ENCODE results near the gene ALDH3A1. TPM values are rescaled to one million over a fixed set of nuclear protein-coding genes. Genes with fewer than 3 reads are reported as not detected.

ALDH3A1 gene
- total RNA-seq, 2 experiments from 2014 or later: not detected

DNA sequence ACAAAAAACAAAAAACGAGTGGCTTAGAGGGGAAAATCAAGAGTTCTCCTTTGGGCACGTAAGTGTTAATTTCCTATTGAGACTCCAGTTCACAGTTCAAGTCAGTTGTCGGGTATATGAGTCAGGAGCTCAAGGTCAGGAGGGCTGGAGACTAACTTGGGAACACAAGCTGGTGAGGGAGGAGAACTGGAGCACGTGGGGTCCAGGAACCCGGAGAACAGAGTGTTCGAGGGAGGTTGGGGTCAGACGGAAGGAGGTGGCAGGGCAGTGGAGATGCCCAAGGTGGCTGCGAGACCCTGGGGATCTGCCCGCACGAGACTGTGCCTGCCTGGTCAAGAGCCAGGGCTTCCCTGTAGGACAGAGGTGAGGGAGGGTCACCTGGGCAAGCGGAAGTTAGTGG, 12.0 kb downstream of the ALDH3A1 start:
- no peaks in the 10 kb centered on the region for H3K36me3 Mint-ChIP-seq (ENCODE audit: low read depth)
- DNase-seq: no peak
- ChIA-PET CTCF (no interaction called here), POLR2A (no interaction called here)
- no peak for ATAC-seq
- H3K4me3 Mint-ChIP-seq: no peak overlapping the region
- H3K27ac Mint-ChIP-seq: no peak overlapping the region
- H3K27me3 Mint-ChIP-seq (ENCODE audit: low read depth): peaks cover 4% of the 10 kb centered on the region
- no peaks in the 10 kb centered on the region for H3K9me3 Mint-ChIP-seq (ENCODE audit: insufficient read depth)
- H3K4me1 Mint-ChIP-seq (ENCODE audit: low read depth): no peaks in the 10 kb centered on the region

- ATAC-seq (no peak), DNase-seq (no peak)
- no peaks in the 10 kb centered on the region for H3K36me3 Mint-ChIP-seq (ENCODE audit: low read depth)
- H3K9me3 Mint-ChIP-seq (ENCODE audit: insufficient read depth): no peaks in the 10 kb centered on the region
- peaks cover 4% of the 10 kb centered on the region for H3K27me3 Mint-ChIP-seq (ENCODE audit: low read depth)
- H3K4me1 Mint-ChIP-seq (ENCODE audit: low read depth): no peaks in the 10 kb centered on the region
- H3K4me3 Mint-ChIP-seq: no peak overlapping the region
- POLR2A ChIA-PET: no interaction called here
- no peak overlapping the region for H3K27ac Mint-ChIP-seq
- CTCF ChIA-PET: interaction anchor here (3.1 kb wide), 1 partner anchor 11 kb away, joined by 13 read pairs; no protein-coding TSS in a partner anchor
Measured at GRCh38 chr17:19733953-19734526, 14.1 kb downstream of the ALDH3A1 start.

DNA sequence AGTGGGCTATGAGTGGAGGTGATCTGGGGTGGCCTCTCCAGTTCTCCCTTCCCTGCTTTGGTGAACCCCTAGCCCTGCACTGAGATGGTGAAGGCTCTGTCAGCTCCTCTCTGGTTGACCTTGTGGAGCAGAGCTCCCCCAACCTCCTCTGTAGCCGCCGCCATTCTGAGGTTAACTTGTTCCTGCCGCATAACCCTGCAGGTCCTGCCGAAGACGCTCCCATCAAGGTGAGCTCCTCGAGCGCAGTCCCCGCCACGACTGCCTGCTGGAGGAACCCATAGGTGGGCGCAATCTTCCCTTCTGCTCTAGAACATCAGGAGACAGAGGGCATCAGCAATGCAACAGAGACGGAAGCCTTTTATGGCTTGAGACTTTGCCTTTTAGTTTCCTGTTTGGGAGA, 16.5 kb downstream of the ALDH3A1 start:
- DNase-seq (no peak), ATAC-seq (no peak)
- Mint-ChIP-seq H3K27me3 (ENCODE audit: low read depth) (peaks cover 4% of the 10 kb centered on the region), H3K9me3 (ENCODE audit: insufficient read depth) (no peaks in the 10 kb centered on the region), H3K4me3 (no peak overlapping the region), H3K36me3 (ENCODE audit: low read depth) (no peaks in the 10 kb centered on the region), H3K27ac (no peak overlapping the region), H3K4me1 (ENCODE audit: low read depth) (no peaks in the 10 kb centered on the region)
- ChIA-PET POLR2A (no interaction called here), CTCF (interaction anchor here (1.4 kb wide), 1 partner anchor 13 kb away, joined by 3 read pairs; no protein-coding TSS in a partner anchor)

- Mint-ChIP-seq H3K4me1 (ENCODE audit: low read depth) (no peaks in the 10 kb centered on the region), H3K27ac (no peak overlapping the region), H3K27me3 (ENCODE audit: low read depth) (peaks cover 4% of the 10 kb centered on the region), H3K36me3 (ENCODE audit: low read depth) (no peaks in the 10 kb centered on the region), H3K4me3 (no peak overlapping the region), H3K9me3 (ENCODE audit: insufficient read depth) (no peaks in the 10 kb centered on the region)
- ChIA-PET CTCF (interaction anchor here (1.4 kb wide), 1 partner anchor 14 kb away, joined by 3 read pairs; no protein-coding TSS in a partner anchor), POLR2A (no interaction called here)
- no peak for ATAC-seq
- no peak for DNase-seq
Measured at GRCh38 chr17:19730843-19731242, 17.3 kb downstream of the ALDH3A1 start.

GRCh38 chr17:19729900-19730299, 18.2 kb downstream of the ALDH3A1 start:
- Mint-ChIP-seq H3K27ac (no peak overlapping the region), H3K4me3 (no peak overlapping the region), H3K27me3 (ENCODE audit: low read depth) (peaks cover 4% of the 10 kb centered on the region), H3K4me1 (ENCODE audit: low read depth) (peaks cover 5% of the 10 kb centered on the region), H3K9me3 (ENCODE audit: insufficient read depth) (no peaks in the 10 kb centered on the region), H3K36me3 (ENCODE audit: low read depth) (no peaks in the 10 kb centered on the region)
- ATAC-seq: no peak
- ChIA-PET CTCF (no interaction called here), POLR2A (no interaction called here)
- no peak for DNase-seq

GRCh38 chr17:19728084-19728495, 20.0 kb downstream of the ALDH3A1 start:
- DNase-seq: no peak
- no peak for ATAC-seq
- Mint-ChIP-seq H3K4me3 (no peak overlapping the region), H3K36me3 (ENCODE audit: low read depth) (no peaks in the 10 kb centered on the region), H3K27ac (no peak overlapping the region), H3K9me3 (ENCODE audit: insufficient read depth) (no peaks in the 10 kb centered on the region), H3K27me3 (ENCODE audit: low read depth) (no peaks in the 10 kb centered on the region), H3K4me1 (ENCODE audit: low read depth) (peaks cover 8% of the 10 kb centered on the region)
- CTCF ChIA-PET: interaction anchor here (2.0 kb wide), 1 partner anchor 17 kb away, joined by 16 read pairs; no protein-coding TSS in a partner anchor
- POLR2A ChIA-PET: no interaction called here

- POLR2A ChIA-PET: no interaction called here
- no peaks in the 10 kb centered on the region for H3K27me3 Mint-ChIP-seq (ENCODE audit: low read depth)
- H3K36me3 Mint-ChIP-seq (ENCODE audit: low read depth): no peaks in the 10 kb centered on the region
- H3K9me3 Mint-ChIP-seq (ENCODE audit: insufficient read depth): no peaks in the 10 kb centered on the region
- ATAC-seq (no peak), DNase-seq (no peak)
- no peak overlapping the region for H3K4me3 Mint-ChIP-seq
- CTCF ChIA-PET: interaction anchor here (2.0 kb wide), 1 partner anchor 17 kb away, joined by 16 read pairs; no protein-coding TSS in a partner anchor
- H3K27ac Mint-ChIP-seq: no peak overlapping the region
- H3K4me1 Mint-ChIP-seq (ENCODE audit: low read depth): peaks cover 8% of the 10 kb centered on the region
Measured at GRCh38 chr17:19727501-19728078, 20.5 kb downstream of the ALDH3A1 start.

DNA sequence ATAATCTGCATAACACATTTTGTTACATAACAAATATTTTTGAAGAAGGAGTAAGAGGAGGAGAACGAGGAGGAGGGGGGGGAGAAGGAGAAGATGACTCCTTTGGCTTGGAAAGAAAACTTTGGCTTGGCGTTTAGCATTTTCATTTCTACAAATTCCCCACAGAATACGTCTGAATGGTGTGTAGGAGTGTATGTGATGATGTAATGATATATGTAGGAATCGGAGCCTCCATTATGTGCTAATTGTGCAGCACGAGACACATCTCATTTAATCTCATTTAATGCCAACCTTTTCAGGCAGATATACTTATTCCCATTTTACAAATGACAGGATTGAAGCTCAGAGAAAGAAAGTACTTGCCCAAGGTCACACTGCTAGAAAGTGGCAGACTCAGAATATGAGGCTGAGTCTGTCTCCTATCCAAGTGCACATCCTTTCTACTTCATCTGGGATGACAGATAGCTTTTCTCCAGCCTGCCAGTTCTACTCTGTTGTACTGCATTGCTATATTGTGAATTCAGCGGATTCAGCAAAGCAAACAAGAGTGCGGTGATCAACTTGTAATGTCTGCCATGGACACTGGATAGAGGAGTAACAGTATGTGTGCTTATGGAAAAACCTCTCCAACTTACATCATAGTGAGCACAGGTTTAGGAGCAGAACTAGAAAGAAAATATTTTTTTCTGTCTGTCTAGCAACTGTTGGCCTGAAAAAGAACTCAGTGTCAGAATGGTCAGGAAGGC, 21.3 kb downstream of the ALDH3A1 start:
- ATAC-seq (no peak), DNase-seq (no peak)
- POLR2A ChIA-PET: no interaction called here
- no peak overlapping the region for H3K4me3 Mint-ChIP-seq
- H3K4me1 Mint-ChIP-seq (ENCODE audit: low read depth): peaks cover 8% of the 10 kb centered on the region
- CTCF ChIA-PET: interaction anchor here (1.4 kb wide), 1 partner anchor 213 kb away, joined by 4 read pairs; no protein-coding TSS in a partner anchor
- H3K9me3 Mint-ChIP-seq (ENCODE audit: insufficient read depth): no peaks in the 10 kb centered on the region
- no peaks in the 10 kb centered on the region for H3K27me3 Mint-ChIP-seq (ENCODE audit: low read depth)
- no peaks in the 10 kb centered on the region for H3K36me3 Mint-ChIP-seq (ENCODE audit: low read depth)
- H3K27ac Mint-ChIP-seq: no peak overlapping the region

GRCh38 chr17:19725486-19725885, 22.6 kb downstream of the ALDH3A1 start:
- ATAC-seq (no peak), DNase-seq (no peak)
- Mint-ChIP-seq H3K4me1 (ENCODE audit: low read depth) (peaks cover 8% of the 10 kb centered on the region), H3K4me3 (no peak overlapping the region), H3K27ac (no peak overlapping the region), H3K27me3 (ENCODE audit: low read depth) (no peaks in the 10 kb centered on the region), H3K36me3 (ENCODE audit: low read depth) (no peaks in the 10 kb centered on the region), H3K9me3 (ENCODE audit: insufficient read depth) (no peaks in the 10 kb centered on the region)
- ChIA-PET CTCF (interaction anchor here (1.4 kb wide), 2 partner anchors 41 to 212 kb away, joined by 3 to 4 read pairs; no protein-coding TSS in a partner anchor), POLR2A (no interaction called here)

DNA sequence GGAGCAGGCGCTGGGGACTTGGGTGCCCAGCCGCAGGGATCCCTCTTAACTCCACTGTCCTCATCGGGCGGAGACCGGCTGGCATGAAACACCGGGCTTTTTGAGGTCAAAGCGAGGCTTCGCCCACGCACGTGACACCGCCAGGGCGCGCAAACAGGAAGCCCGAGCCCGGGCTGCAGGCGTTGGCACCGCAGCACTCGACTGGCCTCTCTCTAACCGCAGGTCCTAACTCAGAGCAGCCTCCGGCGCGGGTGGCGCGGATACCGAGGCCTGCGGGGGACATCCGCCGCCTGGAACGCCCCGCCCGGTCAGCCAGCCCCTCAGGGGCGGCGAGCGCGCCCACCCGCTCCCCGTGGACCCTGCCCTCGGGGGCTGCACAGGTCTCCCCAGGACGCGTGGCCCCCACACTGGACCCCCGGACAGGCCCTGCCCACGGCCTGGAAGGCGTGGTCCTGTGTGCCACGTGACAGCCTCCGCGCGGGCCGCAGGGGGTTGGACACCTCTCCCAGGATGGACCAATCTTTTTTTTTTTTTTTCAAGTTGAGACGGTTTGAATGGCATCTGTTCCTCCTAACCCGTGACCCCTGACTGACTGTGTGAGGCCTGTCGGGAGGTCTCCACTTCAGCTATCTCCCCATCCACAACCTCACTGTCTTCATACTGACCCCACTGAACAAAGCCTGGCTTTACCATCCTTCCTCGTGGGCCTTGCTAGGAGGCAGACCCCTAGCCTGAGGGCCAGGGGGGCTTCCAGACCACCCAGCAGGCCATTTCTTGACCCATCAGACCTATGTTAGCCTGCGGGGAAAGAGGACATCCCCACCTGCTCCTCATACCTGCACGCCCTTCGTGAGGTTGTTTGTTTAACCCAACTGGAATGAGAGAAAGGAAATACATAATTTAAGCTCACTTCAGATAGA, 23.3 kb downstream of the ALDH3A1 start:
- H3K27ac Mint-ChIP-seq: no peak overlapping the region
- ATAC-seq: no peak

GRCh38 chr17:19723964-19724363, 24.1 kb downstream of the ALDH3A1 start:
- no peak for ATAC-seq
- no peak overlapping the region for H3K27ac Mint-ChIP-seq
- POLR2A ChIA-PET: no interaction called here
- no peak for DNase-seq
- H3K9me3 Mint-ChIP-seq (ENCODE audit: insufficient read depth): no peaks in the 10 kb centered on the region
- H3K36me3 Mint-ChIP-seq (ENCODE audit: low read depth): no peaks in the 10 kb centered on the region
- no peak overlapping the region for H3K4me3 Mint-ChIP-seq
- CTCF ChIA-PET: interaction anchor here (1.7 kb wide), 1 partner anchor 43 kb away, joined by 3 read pairs; no protein-coding TSS in a partner anchor
- H3K27me3 Mint-ChIP-seq (ENCODE audit: low read depth): no peaks in the 10 kb centered on the region
- peaks cover 8% of the 10 kb centered on the region for H3K4me1 Mint-ChIP-seq (ENCODE audit: low read depth)

More for the DNA sequence above, 23.3 kb downstream of the ALDH3A1 start:
- H3K9me3 Mint-ChIP-seq (ENCODE audit: insufficient read depth): no peaks in the 10 kb centered on the region
- no peaks in the 10 kb centered on the region for H3K27me3 Mint-ChIP-seq (ENCODE audit: low read depth)
- no peaks in the 10 kb centered on the region for H3K36me3 Mint-ChIP-seq (ENCODE audit: low read depth)
- peak; percentile 22 for DNase-seq
- H3K4me1 Mint-ChIP-seq (ENCODE audit: low read depth): peaks cover 8% of the 10 kb centered on the region
- ChIA-PET POLR2A (no interaction called here), CTCF (interaction anchor here (1.4 kb wide), 2 partner anchors 42 to 211 kb away, joined by 3 to 4 read pairs; no protein-coding TSS in a partner anchor)
- no peak overlapping the region for H3K4me3 Mint-ChIP-seq

All from activated CD8-positive, alpha-beta T cell treated with anti-CD3 and anti-CD28 coated beads, Interleukin-2, amount 10 ng/mL, durations not matched to agents 7 days and 5 days (primary cell).